IMR-90 (cell line): ENCODE measurements around the gene PKNOX1. TPM values are rescaled to one million over a fixed set of nuclear protein-coding genes. Genes with fewer than 3 reads are reported as not detected.
"Not testable (repeated sequence)": the region's sequence is repeated elsewhere in the genome, so short reads cannot be mapped to it uniquely, and the experiment has no call there.

Source experiments
- ATAC-seq: fragments of 200-7000 bp; cut with Tn5 transposase; 2 replicates; pipeline ENCODE4 v1.9.1; 2020; ENCODE audit warnings: low read depth, mild to moderate bottlenecking, moderate library complexity
- BruUV-seq: library from RNA; stranded (reverse); fragments of 400-500 nt; replicated peaks from 2 replicates; lab custom pipeline; 2021; lab: Mats Ljungman, UMichigan
- CTCF ChIA-PET: fragments of 300-600 bp; formaldehyde crosslinking; extraction: SDS; loops from one replicate; lab custom pipeline; 2021; ENCODE audit warnings: antibody characterized with exemption; lab: Yijun Ruan, JAX
- POLR2A ChIA-PET: fragments of 300-600 bp; sonication (Branson Sonifier 250); formaldehyde crosslinking; loops from one replicate; lab custom pipeline; 2022; ENCODE audit warnings: antibody characterized with exemption; ENCODE audit not compliant: unreplicated experiment; lab: Charles Lee
- DNase-seq: peaks from one replicate; pipeline ENCODE4 v3.0.0; 2013
- H2AFZ ChIP-seq: replicated peaks from 2 replicates; pipeline ENCODE3; 2013; ENCODE audit warnings: low read length, mild to moderate bottlenecking; ENCODE audit not compliant: poor library complexity
- H2AK5ac ChIP-seq: 2 replicates; pipeline ENCODE4 v1.6.1; 2013; ENCODE audit warnings: low read depth, low read length, inconsistent platforms
- H2AK9ac ChIP-seq: replicated peaks from 2 replicates; pipeline ENCODE3; 2013; ENCODE audit warnings: mild to moderate bottlenecking, low read depth, low read length, moderate library complexity; ENCODE audit not compliant: poor library complexity
- H2BK120ac ChIP-seq: 2 replicates; pipeline ENCODE4 v1.6.1; 2013; ENCODE audit warnings: low read depth, low read length, inconsistent platforms
- H2BK15ac ChIP-seq: 3 replicates; pipeline ENCODE4 v1.6.1; 2013; ENCODE audit warnings: low read depth, low read length, inconsistent platforms
- H2BK20ac ChIP-seq: 2 replicates; pipeline ENCODE4 v1.6.1; 2013; ENCODE audit warnings: low read depth, mild to moderate bottlenecking, inconsistent platforms, low read length, moderate library complexity
- H2BK5ac ChIP-seq: 2 replicates; pipeline ENCODE4 v1.6.1; 2013; ENCODE audit warnings: mild to moderate bottlenecking, low read depth, low read length, inconsistent platforms; ENCODE audit not compliant: poor library complexity, severe bottlenecking
- H3K14ac ChIP-seq: replicated peaks from 2 replicates; pipeline ENCODE4 v1.6.1; 2013; ENCODE audit warnings: low read depth, low read length, inconsistent platforms
- H3K18ac ChIP-seq: 2 replicates; pipeline ENCODE4 v1.6.1; 2013; ENCODE audit warnings: low read depth, low read length, control low read depth
- H3K23ac ChIP-seq: 2 replicates; pipeline ENCODE4 v1.6.1; 2013; ENCODE audit warnings: low read depth, low read length, inconsistent platforms
- H3K27ac ChIP-seq: 2 replicates; pipeline ENCODE4 v1.5.1; 2013; ENCODE audit warnings: mild to moderate bottlenecking, control low read depth, low read length; ENCODE audit not compliant: insufficient read depth
- H3K27me3 ChIP-seq: 2 replicates; pipeline ENCODE4 v1.6.1; 2013; ENCODE audit warnings: low read length; ENCODE audit not compliant: control insufficient read depth, insufficient read depth
- H3K36me3 ChIP-seq: 2 replicates; pipeline ENCODE4 v1.6.1; 2013; ENCODE audit warnings: low read length, mixed read lengths; ENCODE audit not compliant: control insufficient read depth, insufficient read depth
- H3K4ac ChIP-seq: 2 replicates; pipeline ENCODE4 v1.6.1; 2013; ENCODE audit warnings: low read depth, low read length, inconsistent platforms
- H3K4me1 ChIP-seq: 2 replicates; pipeline ENCODE4 v1.6.1; 2013; ENCODE audit warnings: low read length, mixed read lengths; ENCODE audit not compliant: control insufficient read depth, insufficient read depth
- H3K4me2 ChIP-seq: 2 replicates; pipeline ENCODE4 v1.6.1; 2013; ENCODE audit warnings: low read depth, mild to moderate bottlenecking, control low read depth, low read length, moderate library complexity
- H3K4me3 ChIP-seq: 2 replicates; pipeline ENCODE4 v1.5.1; 2013; ENCODE audit warnings: low read depth, mild to moderate bottlenecking, control low read depth, low read length, moderate library complexity; ENCODE audit not compliant: insufficient read depth
- H3K56ac ChIP-seq: 2 replicates; pipeline ENCODE4 v1.6.1; 2013; ENCODE audit warnings: low read length, inconsistent platforms; ENCODE audit not compliant: insufficient read depth; ENCODE audit errors: extremely low read depth
- H3K79me1 ChIP-seq, 2 experiments: 2 replicates each; pipeline ENCODE4 v1.6.1; 2013; ENCODE audit warnings: low read length in 2 of 2, inconsistent platforms in 1 of 2, low read depth in 1 of 2
- H3K9ac ChIP-seq: 2 replicates; pipeline ENCODE4 v1.6.1; 2013; ENCODE audit warnings: low read depth, low read length, control low read depth
- H3K9me1 ChIP-seq: 2 replicates; pipeline ENCODE4 v1.6.1; 2013; ENCODE audit warnings: low read length, inconsistent platforms; ENCODE audit not compliant: insufficient read depth
- H3K9me3 ChIP-seq: 2 replicates; pipeline ENCODE4 v1.6.1; 2013; ENCODE audit warnings: low read length; ENCODE audit not compliant: control insufficient read depth, insufficient read depth
- H4K20me1 ChIP-seq: 2 replicates; pipeline ENCODE4 v1.6.1; 2013; ENCODE audit warnings: low read length, inconsistent platforms; ENCODE audit not compliant: insufficient read depth
- H4K5ac ChIP-seq: 2 replicates; pipeline ENCODE4 v1.6.1; 2013; ENCODE audit warnings: mild to moderate bottlenecking, low read depth, low read length, control low read depth
- H4K8ac ChIP-seq, 2 experiments: 2 replicates each; pipeline ENCODE4 v1.6.1; 2013; ENCODE audit warnings: low read depth in 2 of 2, low read length in 2 of 2, control low read depth in 1 of 2, inconsistent platforms in 1 of 2
- H4K91ac ChIP-seq: 2 replicates; pipeline ENCODE4 v1.6.1; 2013; ENCODE audit warnings: low read depth, low read length, inconsistent platforms; ENCODE audit not compliant: insufficient read depth
- WGBS, 2 experiments: methylation state at CpG; one replicate each; pipeline versions ENCODE4 v1.1.5 to v1.1.7; 2013; ENCODE audit warnings: missing lambda C conversion rate in 2 of 2; ENCODE audit not compliant: insufficient read length in 1 of 2; ENCODE audit errors: extremely low coverage in 2 of 2; 5-methylcytosine and 5-hydroxymethylcytosine counted together
- dilution Hi-C: fragments of 300-500 bp; cut with HindIII; formaldehyde crosslinking; loops from one replicate; pipeline ENCODE4 v1.14.3; 2018; ENCODE audit warnings: low sequenced_read_pairs; ENCODE audit not compliant: unreplicated experiment
- in situ Hi-C: fragments of 300-500 bp; cut with MboI; formaldehyde crosslinking; loops from 3 replicates; pipeline ENCODE4 v1.14.3; 2019; ENCODE audit warnings: low sequenced_read_pairs, inconsistent platforms, mixed read lengths
- intact Hi-C: fragments of 100-400 bp; cut with micrococcal nuclease; formaldehyde crosslinking; loops from 2 replicates; pipeline ENCODE4 v1.10.0; 2022
- polyA plus RNA-seq, 3 experiments: library from polyadenylated mRNA; depleted of rRNA; stranded (reverse); fragments of >200 nt; gene quantifications; 2 replicates each; pipeline ENCODE4 v1.2.3, GENCODE V29; 2012; ENCODE audit warnings: low replicate concordance in 1 of 3
- total RNA-seq: library from RNA; depleted of rRNA; stranded (reverse); fragments of >200 nt; gene quantifications from 2 replicates; pipeline ENCODE4 v1.2.3, GENCODE V29; 2012

PKNOX1 gene
- total and polyA plus RNA-seq, 2 of the 4 experiments (the other 2 are of a cell fraction), result 35.0 to 61.0 TPM

DNA sequence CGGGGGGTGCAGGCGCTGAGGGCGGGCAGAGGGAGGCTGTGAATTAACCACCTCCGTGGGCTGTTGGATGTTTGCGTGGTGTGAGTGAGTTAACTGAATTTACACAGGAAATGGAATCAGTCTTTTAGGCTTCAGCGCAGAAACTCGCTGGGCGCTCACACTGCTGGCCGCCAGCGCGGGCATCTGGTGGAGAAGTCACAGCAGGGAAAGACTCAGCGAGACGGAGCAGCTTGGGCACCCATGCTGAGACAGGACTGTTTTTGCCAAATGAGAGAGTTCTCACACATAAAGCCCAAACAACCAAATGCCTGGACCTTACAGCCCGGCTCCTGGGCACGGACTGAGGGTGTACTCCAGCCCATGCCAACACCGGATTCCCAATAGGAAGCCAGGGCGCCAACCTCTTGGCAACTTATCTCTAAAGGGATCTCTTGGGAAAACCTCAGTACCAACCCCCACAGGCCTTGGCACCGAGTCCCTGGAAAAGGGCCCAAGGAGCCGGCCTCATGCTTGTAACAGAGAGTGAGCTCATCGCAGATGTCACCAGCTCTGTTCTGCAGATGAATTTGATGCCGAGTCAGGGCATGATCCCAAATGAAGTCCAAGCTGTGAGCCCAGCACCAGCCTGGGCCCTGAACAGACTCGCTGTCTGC lies 90.0 kb downstream of the PKNOX1 start:
- H2BK120ac ChIP-seq, H3K79me1 ChIP-seq, H3K4ac ChIP-seq, H4K5ac ChIP-seq, H4K8ac ChIP-seq, POLR2A ChIA-PET, H3K27ac ChIP-seq, H3K4me3 ChIP-seq, H3K27me3 ChIP-seq, in situ Hi-C loops, H3K18ac ChIP-seq, intact Hi-C loops, H3K9me1 ChIP-seq, H2BK20ac ChIP-seq, H4K91ac ChIP-seq, H3K14ac ChIP-seq, H3K23ac ChIP-seq, dilution Hi-C loops, BruUV-seq, H3K4me1 ChIP-seq, H3K4me2 ChIP-seq, H2AK5ac ChIP-seq, CTCF ChIA-PET, H3K56ac ChIP-seq, DNase-seq, H3K9me3 ChIP-seq, H2AFZ ChIP-seq, H2BK5ac ChIP-seq, H3K9ac ChIP-seq, ATAC-seq, H3K36me3 ChIP-seq, H2AK9ac ChIP-seq, H2BK15ac ChIP-seq, H4K20me1 ChIP-seq: not testable (repeated sequence)
- WGBS, 2 experiments, result no CpG with 5 or more reads among the region's 22 CpGs

DNA sequence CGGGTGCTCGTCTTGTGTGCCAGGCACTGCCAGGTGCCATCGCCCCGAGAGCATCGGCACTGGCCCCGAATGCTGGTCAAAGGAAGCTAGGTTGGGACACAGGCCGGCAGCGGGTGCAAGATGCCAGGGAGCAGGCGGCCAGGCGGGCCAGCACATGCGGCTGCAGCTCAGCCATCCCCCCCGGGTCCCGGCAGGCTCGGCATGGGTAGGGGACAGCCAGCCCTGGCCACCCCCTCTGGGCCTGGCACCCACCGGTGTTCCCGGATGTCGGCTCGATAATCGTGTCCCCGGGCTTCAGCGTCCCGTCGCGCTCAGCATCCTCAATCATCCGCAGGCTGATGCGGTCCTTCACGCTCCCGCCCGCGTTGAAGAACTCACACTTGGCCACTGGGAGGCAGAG lies 91.6 kb downstream of the PKNOX1 start:
- H2BK120ac ChIP-seq, DNase-seq, H3K56ac ChIP-seq, intact Hi-C loops, H3K9ac ChIP-seq, H3K36me3 ChIP-seq, H2AFZ ChIP-seq, H2AK9ac ChIP-seq, H3K14ac ChIP-seq, dilution Hi-C loops, H3K4me2 ChIP-seq, CTCF ChIA-PET, H4K5ac ChIP-seq, POLR2A ChIA-PET, H3K9me3 ChIP-seq, H2AK5ac ChIP-seq, H2BK20ac ChIP-seq, H3K4me3 ChIP-seq, H3K23ac ChIP-seq, in situ Hi-C loops, H3K18ac ChIP-seq, H3K9me1 ChIP-seq, H3K79me1 ChIP-seq, H4K20me1 ChIP-seq, BruUV-seq, H3K27me3 ChIP-seq, H2BK5ac ChIP-seq, H2BK15ac ChIP-seq, H4K8ac ChIP-seq, H3K4ac ChIP-seq, H3K27ac ChIP-seq, H3K4me1 ChIP-seq, ATAC-seq, H4K91ac ChIP-seq: not testable (repeated sequence)
- no CpG with 5 or more reads among the region's 30 CpGs for WGBS, 2 experiments
